ENCODE measurements around the gene SLCO4A1. TPM values are rescaled to one million over a fixed set of nuclear protein-coding genes. Genes with fewer than 3 reads are reported as not detected.

SLCO4A1 gene
- total and polyA plus RNA-seq, 9 of the 15 experiments (the other 6 are each of a cell fraction or from before 2014, with no cell fraction given) = 1.6 to 21.9 (median 12.8) TPM

- intact Hi-C loops (cut with micrococcal nuclease) (no loop called here), in situ Hi-C loops (cut with MboI) (no loop called here)
- ChIA-PET POLR2A (no interaction called here), CTCF (ENCODE audit: low intra/inter-chr PET ratio) (no interaction called here)
- peak in 2 of 4 experiments; percentile 43 for DNase-seq (ENCODE audit: extremely low read depth in 1 of 4, low spot score in 3 of 4)
- no peak for FAIRE-seq
- Histone ChIP-seq H3K9me3 (replicated peaks; ENCODE audit: control insufficient read depth, insufficient read depth, low read depth, low read length) (no peaks in the 10 kb centered on the region), H3K9ac (ENCODE audit: insufficient read depth in 1 of 2, low read depth in 2 of 2, low read length in 2 of 2) (no peak overlapping the region), H3K9me1 (ENCODE audit: control insufficient read depth, insufficient read depth, low read length) (no peaks in the 10 kb centered on the region), H3K27ac (ENCODE audit: extremely low read depth, low read depth, low read length) (no peak overlapping the region), H4K20me1 (replicated peaks; ENCODE audit: control insufficient read depth, insufficient read depth, low read length) (peaks cover 4% of the 10 kb centered on the region; the same call in 1 of the 2 replicates), H3K4me3 (no peak overlapping the region), H3K36me3 (ENCODE audit: control insufficient read depth, insufficient read depth, low read length) (no peaks in the 10 kb centered on the region), H2AFZ (ENCODE audit: low read depth, low read length) (no peak overlapping the region), H3K27me3 (ENCODE audit: control insufficient read depth in 2 of 2, insufficient read depth in 2 of 2, low read length in 2 of 2) (peaks cover 42 to 71% of the 10 kb centered on the region in 2 experiments), H3K4me1 (replicated peaks in 1 of 2; ENCODE audit: control insufficient read depth in 2 of 2, insufficient read depth in 2 of 2, low read length in 2 of 2) (peaks cover 14 to 60% of the 10 kb centered on the region in 2 experiments), H3K79me2 (ENCODE audit: control insufficient read depth, insufficient read depth, low read length) (no peaks in the 10 kb centered on the region), H3K4me2 (ENCODE audit: insufficient read depth, low read length) (no peak overlapping the region)
- no TSS peak for BruUV-seq (replicated peaks)
- ATAC-seq = peak; percentile 43; the same call in 2 of the 3 replicates
- 7% methylated on average over 11 of the region's 20 CpGs for WGBS (ENCODE audit: insufficient coverage, low coverage, missing lambda C conversion rate)
- TF ChIP-seq POLR2H (tag; IDR thresholded peaks at IDR 0.05; ENCODE audit: low read depth) (no peak), CTCF (IDR thresholded peaks at IDR 0.05 in 2 of 3, conservative IDR thresholded peaks at IDR 0.05 in 1 of 3; ENCODE audit: insufficient read depth in 2 of 3, low read depth in 1 of 3, low read length in 3 of 3) (peak in 2 of 3 experiments; percentile 27 to 42; a peak in 3 of 6 replicates), UBTF (IDR thresholded peaks at IDR 0.05; ENCODE audit: borderline replicate concordance in 1 of 2, low read depth in 2 of 2, low read length in 2 of 2) (0 out of 4 replicates have a peak, but pooled peaks of 1 of the 2 experiments have one; percentile 5), ZNF282 (CRISPR knock-in tag; IDR thresholded peaks at IDR 0.05) (no peak), XRCC5 (IDR thresholded peaks at IDR 0.05; ENCODE audit: low read depth, low read length) (no peak), SOX6 (IDR thresholded peaks at IDR 0.05) (no peak), ZMIZ1 (IDR thresholded peaks at IDR 0.05; ENCODE audit: low read depth in 2 of 2, low read length in 2 of 2) (no peak), PPARD (CRISPR knock-in tag; IDR thresholded peaks at IDR 0.05) (no peak), SMARCE1 (IDR thresholded peaks at IDR 0.05) (no peak), TFAM (CRISPR knock-in tag; conservative IDR thresholded peaks at IDR 0.05) (no peak), STAT5B (CRISPR knock-in tag; IDR thresholded peaks at IDR 0.05) (no peak), RCOR1 (IDR thresholded peaks at IDR 0.05; ENCODE audit: borderline replicate concordance in 1 of 2, low read depth in 2 of 2, low read length in 2 of 2) (no peak)
Measured at GRCh38 chr20:62707921-62708521, 65.7 kb downstream of the SLCO4A1 start.

All from K562 (cell line).